NCI-H524 treated with DMSO at 0.1 percent for 48 hours (cell line): ENCODE measurements around the gene KAT8.
"Not testable (repeated sequence)": the region's sequence is repeated elsewhere in the genome, so short reads cannot be mapped to it uniquely, and the experiment has no call there.

Experiments used
- DNase-seq: peaks from one replicate; lab custom pipeline; 2025; lab: John Stamatoyannopoulos, UW

KAT8 gene

DNA sequence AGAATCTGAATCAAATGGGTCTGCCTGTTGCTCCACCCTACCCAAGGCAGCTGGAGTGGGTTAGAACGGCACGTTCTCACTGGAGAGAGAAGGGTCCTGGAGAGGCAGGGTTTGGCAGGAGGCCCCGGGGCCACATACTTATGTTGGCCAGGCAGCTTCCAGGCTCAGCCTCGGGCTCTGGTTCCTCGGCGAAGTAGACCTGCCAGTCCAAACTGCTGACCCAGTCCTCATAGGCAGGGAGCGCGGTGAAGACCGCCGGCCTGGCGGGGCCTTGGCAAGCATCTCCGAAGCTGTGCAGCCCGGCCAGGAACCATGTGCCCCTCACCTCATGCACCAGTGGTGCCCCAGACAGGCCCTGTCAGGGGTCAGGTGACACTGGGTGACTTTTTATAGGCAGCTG lies 33.5 kb upstream of the KAT8 start:
- DNase-seq: no peak

DNA sequence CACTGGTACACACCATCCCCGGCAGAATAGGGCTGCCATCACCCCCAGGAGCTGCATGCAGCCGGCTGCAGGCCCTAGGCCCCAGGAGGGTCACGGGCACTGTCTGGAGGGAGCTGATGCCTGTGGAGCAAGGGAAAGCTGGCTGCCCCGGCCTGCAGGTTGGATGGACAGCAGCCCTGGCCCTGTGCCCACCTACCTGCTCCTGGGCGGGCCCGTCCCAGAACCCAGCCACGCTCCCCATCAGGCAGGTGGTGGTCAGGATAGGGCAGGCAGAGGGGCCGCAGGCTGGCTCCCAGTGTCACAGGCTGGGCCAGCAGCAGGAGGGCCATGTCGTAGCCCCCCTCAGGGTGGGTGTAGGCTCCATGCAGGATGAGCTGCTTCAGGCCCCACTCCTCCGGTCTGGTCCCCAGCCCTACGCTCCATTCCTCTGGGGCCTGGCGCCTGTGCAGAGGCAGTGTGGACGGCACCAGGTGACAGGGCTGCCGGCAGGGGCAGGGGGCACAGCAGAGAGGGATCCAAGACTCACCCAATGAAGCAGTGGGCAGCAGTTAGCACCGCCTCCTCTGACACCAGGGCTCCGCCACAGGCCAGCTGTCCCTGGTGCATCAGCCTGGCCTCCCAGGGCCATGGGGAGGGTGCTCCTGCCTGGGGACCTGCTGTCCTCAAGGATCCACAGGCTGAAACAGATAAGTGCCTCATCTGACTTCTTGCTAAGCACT lies 32.7 kb upstream of the KAT8 start:
- no peak for DNase-seq

DNA sequence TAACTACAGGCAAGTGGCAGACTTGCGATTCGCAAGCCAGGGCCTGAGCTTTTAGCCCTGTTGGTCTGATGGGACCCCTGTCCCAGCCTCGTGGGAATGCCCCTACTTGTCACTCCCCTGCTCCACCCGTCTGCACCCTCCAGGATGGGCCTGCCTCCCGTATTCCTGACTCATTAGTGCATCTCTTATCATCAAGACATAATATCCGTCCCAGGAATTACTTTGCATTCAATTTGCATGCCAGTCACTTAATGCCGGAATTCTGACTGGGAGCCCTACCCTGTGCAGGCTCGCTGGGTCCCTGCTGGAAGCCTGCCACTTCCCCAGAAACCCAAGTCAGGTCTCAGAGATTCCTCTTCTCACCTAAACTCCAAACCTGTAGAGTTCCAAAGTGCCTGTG lies 32.1 kb upstream of the KAT8 start:
- DNase-seq: no peak

DNA sequence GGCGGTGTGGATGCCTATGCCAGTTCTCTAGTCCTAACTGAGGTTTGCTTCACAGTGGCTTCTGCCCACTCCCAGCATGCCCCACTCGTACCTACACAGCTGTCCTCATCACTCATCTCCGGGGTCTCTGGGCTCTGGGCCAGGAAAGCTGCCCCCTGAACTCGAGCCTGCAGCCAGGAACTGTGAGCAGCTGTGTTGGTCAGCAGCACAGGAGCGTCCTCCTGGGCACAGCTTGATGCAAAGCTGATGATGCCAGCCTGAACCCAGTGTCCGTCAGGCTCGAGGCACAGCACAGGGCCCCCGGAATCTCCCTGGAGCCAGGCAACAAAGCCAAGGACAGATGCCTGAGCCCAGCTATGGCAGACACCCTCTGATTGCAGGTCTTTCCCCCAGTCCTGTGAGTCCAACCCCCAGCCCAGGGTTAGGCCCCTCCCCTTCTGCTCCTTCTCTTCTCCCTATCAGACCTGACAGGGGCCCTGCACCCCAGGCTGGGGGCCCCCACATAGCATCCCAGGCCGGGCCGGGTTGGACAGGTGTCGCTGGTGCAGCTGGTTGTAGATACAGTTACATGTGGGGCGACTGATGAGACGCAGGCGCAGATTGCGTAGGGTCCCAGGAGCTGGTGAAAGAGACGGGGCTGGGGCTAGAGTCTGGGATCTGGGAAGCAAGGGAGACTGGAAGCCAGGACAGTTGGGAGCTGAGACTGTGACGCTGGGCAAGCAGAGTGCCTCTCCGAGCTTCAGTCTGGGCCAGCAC lies 31.4 kb upstream of the KAT8 start:
- no peak for DNase-seq

DNA sequence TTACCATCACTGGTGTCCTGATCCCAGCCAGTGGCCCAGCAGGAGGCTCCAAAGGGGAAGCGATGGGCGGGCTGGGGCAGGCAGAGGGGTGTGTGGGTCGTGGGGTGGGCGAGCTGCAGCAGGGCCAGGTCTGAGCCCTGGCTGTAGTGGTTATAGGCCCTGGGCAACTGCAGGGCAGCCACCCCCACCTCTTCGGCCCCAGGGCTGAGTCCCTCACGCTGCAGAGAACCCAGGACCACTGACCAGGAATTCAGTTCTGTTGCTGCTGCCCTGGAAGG lies 30.9 kb upstream of the KAT8 start:
- no peak for DNase-seq

DNA sequence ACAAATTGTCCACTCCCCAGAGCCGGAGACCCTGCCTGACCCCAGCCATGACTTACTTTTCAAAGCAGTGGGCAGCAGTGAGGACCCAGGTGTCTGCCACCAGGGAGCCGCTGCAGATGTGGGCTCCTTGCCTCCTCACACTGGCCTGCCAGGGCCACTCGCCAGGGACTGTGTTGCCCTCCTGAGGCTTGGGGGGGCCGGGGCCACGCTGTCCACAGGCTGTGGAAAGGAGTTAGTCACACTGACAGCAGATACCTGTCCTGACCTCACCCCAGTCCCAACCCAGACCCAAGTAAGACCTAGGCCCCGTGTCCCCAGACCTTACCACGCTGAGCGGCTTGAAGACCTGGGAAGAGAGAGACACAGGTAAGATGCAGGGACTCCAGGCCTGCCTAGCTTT lies 30.0 kb upstream of the KAT8 start:
- DNase-seq: no peak

DNA sequence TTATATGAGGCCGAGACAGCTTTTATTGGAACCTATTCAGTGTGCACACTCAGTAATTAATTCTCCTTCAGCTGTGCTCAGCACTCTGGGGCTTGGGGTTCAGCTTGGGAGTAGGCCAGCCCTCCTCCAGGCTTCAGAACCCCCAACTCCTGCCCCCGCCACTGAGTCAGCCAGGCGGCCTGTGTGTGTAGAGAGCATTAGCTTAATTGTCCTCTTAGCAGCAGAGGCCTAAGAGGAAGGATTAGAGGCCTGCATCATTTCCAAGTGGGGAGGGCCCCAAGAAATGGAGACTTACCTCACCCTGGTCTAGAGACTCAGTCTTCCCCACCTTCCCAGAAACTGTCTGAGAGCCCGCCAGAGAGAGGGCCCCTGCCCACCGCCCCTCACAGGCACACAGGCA lies 29.5 kb upstream of the KAT8 start:
- no peak for DNase-seq

DNA sequence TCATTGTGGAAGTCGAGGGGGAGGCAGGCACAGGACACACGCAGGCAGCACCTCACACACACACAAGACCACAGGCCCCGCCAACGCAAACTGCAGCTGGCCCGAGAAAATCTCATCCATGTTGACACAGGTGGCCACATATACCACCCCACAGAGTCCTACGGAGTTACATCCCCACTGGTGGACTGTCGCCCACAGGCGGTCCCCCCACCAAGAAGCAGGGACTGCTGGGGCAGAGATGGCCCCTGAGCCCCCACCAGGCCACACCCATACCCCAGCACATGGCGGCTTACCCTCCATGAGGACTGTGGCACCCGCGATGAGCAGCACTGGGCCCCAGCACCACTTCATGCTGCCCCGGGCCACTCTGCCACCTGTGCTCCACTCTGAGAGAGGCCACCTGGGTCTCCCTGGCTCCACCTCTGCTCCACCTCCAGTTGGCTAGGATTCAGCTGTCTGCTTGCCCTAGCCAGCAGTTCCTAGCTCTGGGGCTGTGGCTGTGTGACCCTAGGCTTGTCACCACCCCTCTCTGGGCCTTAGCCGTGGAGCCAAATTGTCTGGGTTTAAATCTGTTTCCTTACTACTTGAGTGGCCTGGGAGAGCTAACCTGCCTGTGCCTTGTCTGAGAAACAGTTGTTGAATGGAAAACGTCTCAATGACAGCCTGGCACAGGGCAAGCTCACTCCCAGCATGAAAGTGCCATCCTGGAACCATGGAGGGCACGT lies 28.8 kb upstream of the KAT8 start, which contains the start of gene PRSS53:
PRSS53 (minus strand) TSS at position 485 of the 725 bp plus-strand sequence; CDS start at position 351, 134 bp downstream.
- no peak for DNase-seq

DNA sequence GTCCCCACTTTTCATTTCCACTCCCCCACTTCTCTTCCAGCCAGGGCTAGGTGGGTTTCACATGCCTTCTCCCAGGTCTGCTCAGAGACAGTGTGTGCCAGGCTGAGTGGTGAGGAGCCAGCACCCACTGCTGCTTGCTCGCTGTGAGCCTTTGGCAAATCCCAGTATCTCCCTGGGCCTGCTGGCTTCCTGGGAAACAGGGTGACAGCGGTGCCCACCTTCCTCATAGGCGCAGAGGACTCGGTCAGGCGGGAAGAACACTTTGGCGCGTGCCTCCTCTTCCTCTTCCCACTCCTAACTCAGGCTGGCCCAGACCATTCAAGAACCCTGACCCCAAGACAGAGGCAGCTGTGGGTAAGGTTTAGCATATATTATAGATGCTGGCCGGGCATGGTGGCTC lies 28.3 kb upstream of the KAT8 start:
- DNase-seq: no peak

DNA sequence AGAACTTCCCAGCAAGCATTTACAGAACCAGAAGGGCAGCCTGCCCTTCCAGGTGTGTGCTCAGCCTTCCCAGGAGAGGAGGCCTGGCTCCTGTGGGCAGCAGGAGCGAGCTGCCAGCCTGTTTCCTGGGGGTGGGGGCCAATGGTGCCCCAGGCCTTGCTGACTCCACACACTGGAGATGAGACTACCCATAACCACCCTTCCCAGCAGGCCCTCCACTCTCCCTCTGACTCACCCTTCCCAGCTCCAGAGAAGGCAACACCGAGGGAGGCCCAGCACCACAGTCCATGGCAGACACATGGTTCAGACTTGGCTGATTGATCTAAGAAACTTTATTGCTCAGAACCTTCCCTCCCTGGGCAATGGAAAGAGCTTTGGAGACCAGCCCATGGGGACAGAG lies 26.9 kb upstream of the KAT8 start:
- no peak for DNase-seq

DNA sequence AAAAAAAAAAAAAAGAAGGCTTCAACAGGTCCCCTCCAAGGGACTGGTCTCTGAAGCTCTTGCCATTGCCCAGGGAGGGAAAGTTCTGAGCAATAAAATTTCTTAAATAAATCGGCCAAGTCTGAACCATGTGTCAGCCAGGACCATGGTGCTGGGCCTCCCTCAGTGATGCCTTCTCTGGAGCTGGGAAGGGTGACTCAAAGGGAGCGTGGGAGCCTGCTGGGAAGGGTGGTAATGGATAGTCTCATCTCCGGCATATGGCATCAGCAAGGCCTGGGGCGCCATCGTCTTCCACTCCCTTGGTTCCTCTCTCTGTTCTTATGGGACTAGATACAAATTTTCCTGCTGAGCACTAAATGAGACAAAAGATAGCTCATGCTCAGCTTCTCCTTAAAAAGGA lies 25.1 kb upstream of the KAT8 start:
- no peak for DNase-seq

DNA sequence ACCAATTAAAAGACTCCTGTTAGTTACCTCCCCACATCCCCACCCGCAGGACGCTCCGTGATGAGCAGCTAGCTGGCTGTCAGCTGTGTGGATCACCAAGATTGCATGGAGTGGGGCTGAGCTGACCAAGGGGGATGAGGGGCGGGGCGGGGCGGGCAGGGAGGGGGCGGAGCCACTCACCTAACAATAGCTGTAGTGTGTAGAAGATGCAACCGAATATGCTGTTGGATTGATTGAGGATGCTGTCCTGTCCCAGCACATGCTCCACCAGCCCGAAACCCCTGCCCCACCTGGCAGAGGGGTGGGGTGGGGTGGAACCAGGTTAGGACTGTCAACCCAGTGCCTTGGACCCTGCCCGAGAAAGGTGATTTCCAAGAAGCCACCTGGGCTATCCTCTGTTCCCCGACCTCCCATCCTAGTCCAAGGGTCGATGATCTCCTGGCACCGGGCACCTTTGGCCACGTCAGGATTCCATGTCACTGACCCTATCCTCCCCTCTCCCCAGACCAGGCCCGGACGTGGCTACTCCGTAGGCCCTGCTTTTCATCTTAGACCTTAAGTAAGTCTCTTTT lies 24.2 kb upstream of the KAT8 start:
- DNase-seq: no peak

DNA sequence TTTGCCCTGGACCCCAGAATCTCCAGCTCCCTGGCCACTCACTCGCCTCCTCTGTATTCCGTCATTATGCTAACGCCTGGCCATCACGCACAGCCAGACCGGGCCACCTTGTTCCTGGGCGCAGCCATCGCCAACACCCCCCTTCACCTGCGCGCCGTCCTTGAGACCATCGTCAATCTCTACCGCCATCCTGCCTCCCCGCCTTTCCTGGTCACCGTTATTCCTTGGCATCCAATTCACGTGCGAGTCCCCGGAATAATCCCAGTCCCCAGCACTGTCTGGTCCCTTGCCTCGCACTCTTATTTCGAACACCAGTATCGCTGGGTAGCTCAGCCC lies 23.4 kb upstream of the KAT8 start:
- DNase-seq: no peak

DNA sequence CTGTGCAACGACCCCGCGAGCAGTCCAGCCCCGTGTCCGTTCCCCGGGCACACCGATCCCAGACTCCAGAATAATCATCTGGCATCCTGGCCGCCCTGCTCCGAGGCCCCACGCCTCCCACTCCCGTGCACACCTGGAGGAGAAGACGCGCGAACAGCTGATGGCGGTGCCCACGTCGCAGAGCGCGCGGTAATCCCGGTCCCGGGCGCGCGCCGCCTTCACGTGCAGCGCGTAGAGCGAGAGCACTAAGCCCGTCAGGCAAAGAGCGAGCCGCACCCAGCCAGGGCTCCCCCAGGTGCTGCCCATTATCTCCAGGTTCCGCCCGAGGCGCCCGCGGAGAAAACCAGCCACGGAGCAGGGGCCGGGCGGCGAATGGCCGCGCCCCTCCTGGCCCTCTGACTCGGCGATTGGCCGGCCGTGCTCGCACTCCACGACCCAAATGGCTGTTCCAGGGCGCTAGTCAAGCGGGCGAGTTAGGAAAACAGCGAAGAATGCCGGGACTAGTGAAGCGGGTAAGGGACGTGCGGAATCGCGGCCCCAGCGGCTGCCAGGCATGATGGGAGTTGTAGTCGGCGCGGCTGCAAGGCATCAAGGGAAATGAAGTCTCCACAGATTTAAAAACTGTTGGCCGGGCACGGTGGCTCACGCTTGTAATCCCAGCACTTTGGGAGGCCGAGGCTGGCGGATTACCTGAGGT lies 22.9 kb upstream of the KAT8 start, which contains the start of gene VKORC1:
VKORC1 (minus strand) TSS at position 374 of the 697 bp plus-strand sequence; CDS start at position 306, 68 bp downstream.
- peak; percentile 90 for DNase-seq

DNA sequence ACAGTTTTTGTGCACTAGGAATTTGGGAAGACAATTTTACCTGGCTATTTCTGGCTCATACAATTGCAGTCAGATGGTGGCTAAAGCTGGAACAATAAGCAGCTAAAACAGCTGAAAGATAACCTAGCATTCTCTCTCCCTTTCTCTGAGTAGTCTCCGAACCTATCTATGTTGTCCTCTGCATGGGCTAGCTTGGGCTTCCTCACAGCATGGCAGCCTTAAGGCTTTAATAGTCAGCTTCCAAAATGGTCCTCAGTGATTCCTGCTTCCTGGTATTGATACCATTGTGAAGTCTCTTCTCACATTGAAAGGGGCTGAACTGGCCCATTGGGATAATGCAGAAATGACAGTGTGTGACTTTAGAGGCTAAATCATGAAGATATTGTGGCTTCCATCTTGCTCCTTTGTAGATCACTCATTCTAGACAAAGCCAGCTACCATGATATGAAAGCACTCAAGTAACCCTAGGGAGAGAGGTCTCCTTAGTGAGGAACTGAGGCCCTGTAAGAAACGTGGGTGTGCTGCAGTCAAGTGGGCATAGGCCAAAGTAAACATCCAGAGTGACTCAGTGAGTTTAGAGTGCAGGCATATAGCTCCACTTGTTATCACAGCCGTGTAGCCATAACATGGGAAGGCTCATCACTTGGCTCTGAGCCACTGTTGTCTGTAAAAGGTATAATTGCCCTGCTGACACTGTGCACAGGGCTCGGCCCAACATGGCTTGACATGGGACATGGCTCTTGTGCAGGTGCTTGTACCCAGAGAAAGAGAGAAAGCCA lies 17.4 kb upstream of the KAT8 start:
- DNase-seq: no peak

DNA sequence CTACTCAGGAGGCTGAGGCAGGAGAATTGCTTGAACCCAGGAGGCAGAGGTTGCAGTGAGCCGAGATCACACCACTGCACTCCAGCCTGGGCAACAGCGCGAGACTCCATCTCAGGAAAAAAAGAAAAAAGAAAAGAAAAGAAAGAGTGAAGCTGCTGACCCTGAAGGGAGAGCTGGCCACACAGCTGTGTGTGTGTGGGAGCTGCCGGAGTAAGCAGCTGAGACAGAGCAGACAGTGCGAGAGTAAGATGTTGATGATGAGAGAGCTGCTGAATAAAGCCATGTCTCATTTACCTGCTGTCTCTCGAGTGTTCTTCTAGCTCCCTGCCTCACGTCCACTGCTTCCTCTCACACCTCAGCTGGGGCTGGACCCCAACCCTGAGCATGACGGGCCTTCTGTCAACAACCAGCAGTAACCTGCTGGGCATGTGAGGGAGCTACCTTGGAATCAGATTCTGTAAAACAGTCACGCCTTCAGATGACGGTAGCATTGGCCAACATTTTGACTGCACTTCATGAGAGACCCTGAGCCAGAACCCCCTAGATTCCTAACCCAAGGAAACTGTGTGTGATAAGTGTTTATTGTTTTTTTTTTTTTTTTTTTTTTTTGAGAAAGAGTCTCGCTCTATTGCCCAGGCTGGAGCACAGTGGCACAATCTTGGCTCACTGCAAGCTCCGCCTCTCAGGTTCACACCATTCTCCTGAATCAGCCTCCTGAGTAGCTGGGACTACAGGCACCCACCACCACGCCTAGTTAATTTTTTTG lies 16.4 kb upstream of the KAT8 start:
- DNase-seq: not testable (repeated sequence)

DNA sequence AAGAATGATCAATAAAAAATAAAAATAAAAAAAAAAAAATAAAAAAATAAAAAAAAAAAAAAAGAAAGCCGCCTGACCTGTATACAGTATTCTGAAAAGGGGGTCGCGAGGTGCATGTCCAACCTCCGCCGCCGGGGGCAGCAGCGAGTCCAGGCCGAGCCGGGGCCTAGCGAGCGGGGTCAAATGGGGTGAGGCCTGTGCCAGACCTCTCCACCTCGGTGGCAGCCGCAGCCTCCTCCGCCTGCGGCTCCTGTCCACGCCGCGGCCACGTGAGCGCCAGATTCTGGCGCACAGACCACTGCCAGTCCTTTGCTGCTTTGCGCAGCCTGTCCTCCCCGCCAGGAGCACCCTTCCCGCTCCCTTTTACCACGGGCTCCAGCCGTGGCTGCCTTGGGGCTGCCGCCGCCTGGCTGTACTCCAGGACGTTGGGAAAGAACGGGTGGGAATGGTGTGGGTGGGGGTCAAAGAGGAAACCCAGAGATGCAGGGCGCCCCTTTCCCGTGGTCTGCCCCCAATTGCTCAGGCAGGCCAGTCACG lies 11.7 kb upstream of the KAT8 start:
- no peak for DNase-seq

DNA sequence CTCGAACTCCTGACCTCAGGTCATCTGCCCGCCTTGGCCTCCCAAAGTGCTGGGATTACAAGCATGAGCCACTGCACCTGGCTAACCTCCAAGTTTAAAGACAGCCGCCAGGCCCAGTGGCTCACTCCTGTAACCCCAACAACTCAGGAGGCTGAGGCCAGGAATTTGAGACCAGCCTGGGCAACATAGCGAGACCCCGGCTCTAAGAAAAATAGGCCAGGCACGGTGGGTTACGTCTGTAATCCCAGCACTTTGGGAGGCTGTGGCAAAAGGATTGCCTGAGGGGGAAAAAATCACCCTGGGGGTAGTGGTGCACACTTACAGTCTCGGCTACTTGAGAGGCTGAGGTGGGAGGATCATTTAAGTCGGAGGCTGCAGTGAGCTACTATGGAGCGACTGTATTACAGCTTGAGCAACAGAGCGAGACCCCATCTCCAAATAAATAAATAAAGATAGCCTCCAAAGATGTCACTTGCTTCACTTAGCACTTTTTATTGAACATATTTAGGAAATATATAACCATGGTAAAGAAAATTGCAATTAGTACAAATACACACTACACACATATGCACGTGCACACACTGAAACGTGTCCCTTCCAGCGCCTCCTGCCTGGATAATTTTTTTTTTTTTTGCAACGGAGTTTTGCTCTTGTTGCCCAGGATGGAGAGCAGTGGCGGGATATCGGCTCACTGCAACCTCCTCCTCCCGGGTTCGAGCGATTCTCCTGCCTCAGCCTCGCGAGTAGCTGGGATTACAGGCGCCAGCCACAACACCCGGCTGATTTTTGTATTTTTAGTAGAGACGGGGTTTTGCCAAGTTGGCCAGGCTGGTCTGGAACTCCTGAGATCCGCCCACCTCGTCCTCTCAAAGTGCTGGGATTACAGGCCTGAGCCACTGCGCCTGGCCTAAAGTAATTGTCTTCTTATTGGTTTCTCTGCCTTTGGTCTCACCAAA lies 10.7 kb upstream of the KAT8 start:
- DNase-seq: no peak

DNA sequence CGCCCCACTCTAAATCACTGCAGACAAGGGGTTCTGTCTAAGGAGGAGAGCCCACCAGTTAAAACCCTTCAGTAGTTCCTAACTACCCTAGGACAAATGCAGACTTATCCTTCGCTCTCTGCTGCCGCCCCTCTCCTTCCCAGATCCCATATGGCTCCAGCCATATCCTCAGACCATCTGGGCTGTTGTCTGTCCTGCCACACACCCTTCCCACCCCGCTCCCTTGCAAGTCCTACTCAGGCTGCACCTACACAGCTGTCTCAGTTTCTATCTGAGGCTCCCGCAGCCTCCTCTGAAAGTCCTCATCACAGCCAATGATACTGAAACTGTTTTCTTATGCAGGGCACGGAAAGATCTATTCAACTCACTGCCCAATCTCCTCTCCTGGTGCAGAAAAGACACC lies 10.0 kb upstream of the KAT8 start:
- peak; percentile 75 for DNase-seq
